HuH-7 (cell line): Measurements from ENCODE around the gene TFAP2E.

ENCODE experiments used
- DNase-seq: peaks from one replicate; pipeline ENCODE4 v3.0.0; 2011; ENCODE audit warnings: low spot score

TFAP2E gene

GRCh38 chr1:35644204-35644603 is 71.1 kb downstream of the TFAP2E start:
- no peak for DNase-seq
